Stimulated activated CD8-positive, alpha-beta memory T cell treated with anti-CD3 and anti-CD28 coated beads, Interleukin-7, amount 100 ng/mL, for 24 hours (primary cell): ENCODE data around the gene MKNK2.

Source experiments
- DNase-seq: peaks from one replicate; pipeline ENCODE4 v3.0.0-alpha.2; 2020; ENCODE audit warnings: low read depth

MKNK2 gene

GRCh38 chr19:2080336-2080988 is 29.4 kb upstream of the MKNK2 start:
- no peak for DNase-seq

- no peak for DNase-seq
These were observed 28.8 kb upstream of the MKNK2 start for GRCh38 chr19:2079865-2080301.

GRCh38 chr19:2079076-2079864 is 28.2 kb upstream of the MKNK2 start:
- no peak for DNase-seq

GRCh38 chr19:2077833-2078619 is 27.0 kb upstream of the MKNK2 start:
- no peak for DNase-seq

GRCh38 chr19:2077398-2077797 is 26.4 kb upstream of the MKNK2 start:
- no peak for DNase-seq

- DNase-seq, result no peak
These were observed 25.5 kb upstream of the MKNK2 start for GRCh38 chr19:2076526-2076944.

GRCh38 chr19:2072757-2073551 is 21.9 kb upstream of the MKNK2 start:
- no peak for DNase-seq

GRCh38 chr19:2070986-2071673 is 20.1 kb upstream of the MKNK2 start:
- DNase-seq, result no peak

- no peak for DNase-seq
These were observed 19.4 kb upstream of the MKNK2 start for GRCh38 chr19:2070436-2070827.

- DNase-seq, result no peak
These were observed 13.9 kb upstream of the MKNK2 start for GRCh38 chr19:2064788-2065524.

GRCh38 chr19:2064395-2064787 is 13.3 kb upstream of the MKNK2 start:
- DNase-seq, result no peak

GRCh38 chr19:2063824-2064223 is 12.8 kb upstream of the MKNK2 start:
- DNase-seq, result no peak

- DNase-seq, result no peak
These were observed 11.7 kb upstream of the MKNK2 start for GRCh38 chr19:2062770-2063169.

GRCh38 chr19:2062389-2062729 is 11.3 kb upstream of the MKNK2 start:
- DNase-seq, result no peak

GRCh38 chr19:2061495-2062388 is 10.7 kb upstream of the MKNK2 start:
- DNase-seq, result peak; percentile 98

GRCh38 chr19:2060884-2061494 is 9.9 kb upstream of the MKNK2 start:
- DNase-seq, result no peak

- no peak for DNase-seq
These were observed 8.6 kb upstream of the MKNK2 start for GRCh38 chr19:2059422-2060201.
